SJCRH30 (cell line): ENCODE measurements around the gene IL16. TPM values are rescaled to one million over a fixed set of nuclear protein-coding genes. Genes with fewer than 3 reads are reported as not detected.

Experiments used
- DNase-seq, 2 experiments: peaks; one replicate each; pipeline ENCODE4 v3.0.0-alpha.2; 2015 to 2020
- H3K27ac ChIP-seq: fragments of 250-450 bp; sonication (Bioruptor Pico); 2 replicates; pipeline ENCODE4 v1.5.1; 2020; ENCODE audit warnings: mild to moderate bottlenecking, moderate library complexity
- H3K27me3 ChIP-seq: fragments of 250-450 bp; sonication (Bioruptor Pico); 2 replicates; pipeline ENCODE4 v1.5.1; 2020; ENCODE audit warnings: mild to moderate bottlenecking, moderate library complexity
- H3K36me3 ChIP-seq: fragments of 250-450 bp; sonication (Bioruptor Pico); 2 replicates; pipeline ENCODE4 v1.5.1; 2020; ENCODE audit warnings: mild to moderate bottlenecking, moderate library complexity
- H3K4me1 ChIP-seq: fragments of 250-450 bp; sonication (Bioruptor Pico); 2 replicates; pipeline ENCODE4 v1.5.1; 2020; ENCODE audit warnings: mild to moderate bottlenecking, moderate library complexity
- H3K4me3 ChIP-seq: fragments of 250-450 bp; sonication (Bioruptor Pico); 2 replicates; pipeline ENCODE4 v1.5.1; 2020; ENCODE audit warnings: mild to moderate bottlenecking, moderate library complexity
- H3K9me3 ChIP-seq: fragments of 250-450 bp; sonication (Bioruptor Pico); replicated peaks from 2 replicates; pipeline ENCODE4 v1.5.1; 2020; ENCODE audit warnings: mild to moderate bottlenecking, moderate library complexity
- total RNA-seq: library from RNA; depleted of rRNA; stranded (reverse); fragments of >200 nt; shearing (Covaris generic); gene quantifications from 2 replicates; pipeline ENCODE4 v1.2.3, GENCODE V29; 2014

IL16 gene
- total RNA-seq, 1 experiment from 2014 or later = 0.18 TPM

GRCh38 chr15:81165535-81165934, 31.1 kb upstream of the IL16 start:
- peaks cover 3% of the 10 kb centered on the region; the same call in 1 of the 2 replicates for H3K4me1 ChIP-seq
- H3K36me3 ChIP-seq = no peaks in the 10 kb centered on the region
- DNase-seq = no peak
- H3K4me3 ChIP-seq = no peak overlapping the region
- H3K27me3 ChIP-seq = no peaks in the 10 kb centered on the region
- H3K27ac ChIP-seq = no peak overlapping the region
- H3K9me3 ChIP-seq = no peaks in the 10 kb centered on the region

DNA sequence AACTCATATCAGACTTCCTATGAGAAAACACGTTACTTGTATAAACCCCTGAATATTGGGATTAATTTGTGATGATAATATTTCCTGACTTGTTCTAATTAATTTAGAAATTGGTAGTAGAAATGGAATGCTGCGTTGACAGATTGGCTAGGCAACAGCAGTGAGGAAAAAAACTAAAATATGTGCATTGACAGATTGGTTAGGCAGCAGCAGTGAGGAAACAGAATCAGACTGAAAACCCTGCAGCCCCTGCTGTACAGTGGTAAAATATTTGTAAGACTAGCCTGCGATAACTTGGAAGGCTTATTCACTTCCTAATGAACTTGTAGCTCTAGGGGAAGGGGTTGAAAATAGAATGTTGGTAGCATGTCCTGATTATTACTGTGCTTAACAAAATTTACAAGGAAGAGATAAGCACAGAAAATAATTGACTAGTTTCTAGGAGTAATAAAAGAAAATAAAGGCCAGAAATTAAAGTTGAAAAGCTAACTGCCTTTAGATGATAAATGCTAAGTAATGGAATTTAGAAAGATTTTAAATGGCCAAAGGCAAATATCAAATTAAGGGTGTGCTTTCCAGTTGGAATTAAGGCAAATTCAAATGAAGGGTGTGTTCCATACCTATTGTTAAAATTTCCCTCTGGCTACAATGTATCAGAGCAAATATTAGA, 29.9 kb upstream of the IL16 start:
- Histone ChIP-seq H3K27ac (no peak overlapping the region), H3K27me3 (no peaks in the 10 kb centered on the region), H3K4me3 (no peak overlapping the region), H3K9me3 (no peaks in the 10 kb centered on the region), H3K36me3 (no peaks in the 10 kb centered on the region), H3K4me1 (no peaks in the 10 kb centered on the region)
- no peak for DNase-seq

DNA sequence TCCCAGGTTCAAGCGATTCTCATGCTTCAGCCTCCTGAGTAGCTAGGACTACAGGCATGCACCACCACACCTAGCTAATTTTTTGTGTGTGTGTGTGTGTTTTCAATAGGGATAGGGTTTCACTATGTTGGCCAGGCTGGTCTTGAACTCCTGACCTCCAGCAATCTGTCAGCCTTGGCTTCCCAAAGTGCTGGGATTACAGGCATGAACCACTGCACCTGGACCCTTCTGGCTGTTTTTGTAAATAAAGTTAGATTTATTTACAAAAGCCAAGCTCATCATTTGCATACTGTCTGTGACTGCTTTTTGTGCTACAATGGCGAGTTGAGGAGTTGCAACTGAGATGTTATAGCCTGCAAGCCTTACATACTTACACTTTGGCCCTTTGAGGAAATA, 28.6 kb upstream of the IL16 start:
- Histone ChIP-seq H3K36me3 (no peaks in the 10 kb centered on the region), H3K4me3 (no peak overlapping the region), H3K27ac (no peak overlapping the region), H3K27me3 (no peaks in the 10 kb centered on the region), H3K4me1 (no peaks in the 10 kb centered on the region), H3K9me3 (no peaks in the 10 kb centered on the region)
- no peak for DNase-seq

DNA sequence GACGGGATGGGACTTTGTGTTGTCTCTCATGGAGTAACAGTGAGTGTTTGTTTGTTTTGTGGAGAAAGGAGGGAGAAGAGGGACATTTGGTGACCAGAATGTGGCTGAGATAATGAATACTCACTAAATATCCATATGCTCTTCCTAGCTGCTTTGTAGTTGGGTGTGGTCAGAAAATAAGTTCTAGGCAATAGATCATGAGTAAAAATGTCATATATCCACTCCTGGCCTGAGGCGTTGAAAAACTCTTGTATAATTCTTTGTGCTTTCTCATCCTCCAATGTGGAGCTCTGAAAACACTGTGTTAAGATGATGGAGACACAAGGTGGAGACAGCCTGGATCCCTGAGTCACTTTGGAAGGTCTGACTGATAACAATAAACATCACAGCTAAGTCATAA, 28.0 kb upstream of the IL16 start:
- Histone ChIP-seq H3K27ac (no peak overlapping the region), H3K9me3 (no peaks in the 10 kb centered on the region), H3K27me3 (no peaks in the 10 kb centered on the region), H3K4me1 (no peaks in the 10 kb centered on the region), H3K4me3 (no peak overlapping the region), H3K36me3 (no peaks in the 10 kb centered on the region)
- DNase-seq = no peak

DNA sequence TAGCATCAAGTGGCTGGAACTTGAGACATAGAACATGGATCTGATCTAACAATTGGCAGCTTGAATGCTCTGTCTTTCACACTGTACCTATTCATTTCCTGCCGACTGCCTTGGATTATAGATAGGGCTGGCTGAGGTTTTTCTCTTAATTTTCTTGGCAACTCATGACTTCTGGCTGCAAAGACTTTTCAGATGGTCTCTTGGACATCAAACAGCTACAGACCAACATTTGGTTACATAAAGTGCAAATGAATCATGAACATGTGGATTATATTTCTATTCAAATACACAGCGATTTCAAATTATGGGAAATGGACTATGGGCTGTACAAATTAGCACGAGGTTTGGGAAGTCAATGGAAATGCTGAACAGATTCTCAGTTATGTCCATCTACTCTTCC, 26.2 kb upstream of the IL16 start:
- H3K9me3 ChIP-seq = no peaks in the 10 kb centered on the region
- H3K4me1 ChIP-seq = no peaks in the 10 kb centered on the region
- H3K4me3 ChIP-seq = no peak overlapping the region
- no peaks in the 10 kb centered on the region for H3K36me3 ChIP-seq
- no peaks in the 10 kb centered on the region for H3K27me3 ChIP-seq
- no peak overlapping the region for H3K27ac ChIP-seq
- no peak for DNase-seq

GRCh38 chr15:81171286-81171685, 25.4 kb upstream of the IL16 start:
- H3K4me3 ChIP-seq = no peak overlapping the region
- DNase-seq = no peak
- H3K4me1 ChIP-seq = no peaks in the 10 kb centered on the region
- H3K27me3 ChIP-seq = no peaks in the 10 kb centered on the region
- no peaks in the 10 kb centered on the region for H3K36me3 ChIP-seq
- H3K9me3 ChIP-seq = no peaks in the 10 kb centered on the region
- no peak overlapping the region for H3K27ac ChIP-seq

GRCh38 chr15:81174125-81174791, 22.4 kb upstream of the IL16 start:
- no peak for DNase-seq
- Histone ChIP-seq H3K27ac (no peak overlapping the region), H3K36me3 (no peaks in the 10 kb centered on the region), H3K27me3 (no peaks in the 10 kb centered on the region), H3K4me1 (no peaks in the 10 kb centered on the region), H3K4me3 (no peak overlapping the region), H3K9me3 (no peaks in the 10 kb centered on the region)

GRCh38 chr15:81174792-81175327, 21.8 kb upstream of the IL16 start:
- DNase-seq = no peak
- H3K27me3 ChIP-seq = no peaks in the 10 kb centered on the region
- H3K9me3 ChIP-seq = no peaks in the 10 kb centered on the region
- H3K27ac ChIP-seq = no peak overlapping the region
- H3K4me3 ChIP-seq = no peak overlapping the region
- no peaks in the 10 kb centered on the region for H3K4me1 ChIP-seq
- no peaks in the 10 kb centered on the region for H3K36me3 ChIP-seq

DNA sequence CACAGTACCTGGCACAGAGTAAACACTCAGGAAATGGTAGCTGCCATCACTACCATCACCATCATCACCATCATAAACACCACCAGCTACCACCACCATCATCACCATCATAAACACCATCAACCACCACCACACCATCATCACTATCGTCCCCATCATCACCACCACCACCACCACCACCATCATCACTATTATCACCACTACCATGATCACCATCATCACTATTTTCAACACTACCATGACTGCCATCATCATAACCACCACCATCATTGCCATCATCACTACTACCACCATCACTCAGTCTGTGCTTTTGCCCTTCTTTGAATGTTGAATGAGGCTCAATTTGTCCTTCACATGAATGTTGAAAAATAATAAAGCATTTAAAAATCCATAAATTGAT, 21.2 kb upstream of the IL16 start:
- Histone ChIP-seq H3K4me1 (no peaks in the 10 kb centered on the region), H3K27me3 (no peaks in the 10 kb centered on the region), H3K36me3 (no peaks in the 10 kb centered on the region), H3K4me3 (no peak overlapping the region), H3K9me3 (no peaks in the 10 kb centered on the region), H3K27ac (no peak overlapping the region)
- no peak for DNase-seq

DNA sequence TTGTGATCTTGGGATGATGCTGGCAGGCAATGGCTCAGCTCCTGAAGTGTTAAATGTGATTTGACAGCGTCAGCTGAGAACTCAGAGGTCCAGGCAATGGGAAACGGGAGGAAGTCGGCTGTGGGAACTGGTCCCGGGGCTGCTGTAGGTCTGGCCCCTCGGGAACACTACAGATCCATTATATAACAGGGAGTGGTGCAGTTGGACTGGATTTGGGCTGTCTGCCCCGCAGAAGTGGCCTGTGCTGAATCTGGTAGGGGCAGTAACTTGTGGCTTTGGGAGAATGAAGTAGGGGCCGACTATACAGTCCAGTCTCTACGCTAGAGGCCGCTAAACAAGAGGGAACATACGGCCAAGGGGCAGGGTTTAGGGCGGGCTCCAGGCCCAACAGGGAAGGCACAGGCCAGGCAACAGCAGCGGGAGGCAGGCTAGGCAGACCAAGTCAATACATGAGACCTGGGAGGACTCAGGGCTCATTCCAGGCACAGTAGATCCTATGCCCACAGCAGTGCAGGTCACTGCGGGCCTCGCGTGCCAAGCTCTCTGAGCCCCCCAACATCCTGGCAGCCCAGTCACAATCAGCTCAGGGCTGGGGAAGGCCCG, 20.3 kb upstream of the IL16 start:
- no peaks in the 10 kb centered on the region for H3K4me1 ChIP-seq
- no peaks in the 10 kb centered on the region for H3K36me3 ChIP-seq
- no peak overlapping the region for H3K4me3 ChIP-seq
- no peak overlapping the region for H3K27ac ChIP-seq
- no peak for DNase-seq
- H3K27me3 ChIP-seq = no peaks in the 10 kb centered on the region
- no peaks in the 10 kb centered on the region for H3K9me3 ChIP-seq

- no peak overlapping the region for H3K27ac ChIP-seq
- no peak overlapping the region for H3K4me3 ChIP-seq
- H3K36me3 ChIP-seq = no peaks in the 10 kb centered on the region
- DNase-seq = no peak
- no peaks in the 10 kb centered on the region for H3K27me3 ChIP-seq
- H3K4me1 ChIP-seq = no peaks in the 10 kb centered on the region
- no peaks in the 10 kb centered on the region for H3K9me3 ChIP-seq
Observed at GRCh38 chr15:81178365-81178764, 18.3 kb upstream of the IL16 start.

GRCh38 chr15:81181220-81181619, 15.5 kb upstream of the IL16 start:
- H3K36me3 ChIP-seq = no peaks in the 10 kb centered on the region
- H3K27me3 ChIP-seq = no peaks in the 10 kb centered on the region
- no peak for DNase-seq
- H3K9me3 ChIP-seq = no peaks in the 10 kb centered on the region
- H3K4me3 ChIP-seq = no peak overlapping the region
- no peak overlapping the region for H3K27ac ChIP-seq
- H3K4me1 ChIP-seq = no peaks in the 10 kb centered on the region

GRCh38 chr15:81182031-81182755, 14.5 kb upstream of the IL16 start:
- Histone ChIP-seq H3K4me1 (no peaks in the 10 kb centered on the region), H3K4me3 (no peak overlapping the region), H3K9me3 (no peaks in the 10 kb centered on the region), H3K36me3 (no peaks in the 10 kb centered on the region), H3K27ac (no peak overlapping the region), H3K27me3 (no peaks in the 10 kb centered on the region)
- no peak for DNase-seq

DNA sequence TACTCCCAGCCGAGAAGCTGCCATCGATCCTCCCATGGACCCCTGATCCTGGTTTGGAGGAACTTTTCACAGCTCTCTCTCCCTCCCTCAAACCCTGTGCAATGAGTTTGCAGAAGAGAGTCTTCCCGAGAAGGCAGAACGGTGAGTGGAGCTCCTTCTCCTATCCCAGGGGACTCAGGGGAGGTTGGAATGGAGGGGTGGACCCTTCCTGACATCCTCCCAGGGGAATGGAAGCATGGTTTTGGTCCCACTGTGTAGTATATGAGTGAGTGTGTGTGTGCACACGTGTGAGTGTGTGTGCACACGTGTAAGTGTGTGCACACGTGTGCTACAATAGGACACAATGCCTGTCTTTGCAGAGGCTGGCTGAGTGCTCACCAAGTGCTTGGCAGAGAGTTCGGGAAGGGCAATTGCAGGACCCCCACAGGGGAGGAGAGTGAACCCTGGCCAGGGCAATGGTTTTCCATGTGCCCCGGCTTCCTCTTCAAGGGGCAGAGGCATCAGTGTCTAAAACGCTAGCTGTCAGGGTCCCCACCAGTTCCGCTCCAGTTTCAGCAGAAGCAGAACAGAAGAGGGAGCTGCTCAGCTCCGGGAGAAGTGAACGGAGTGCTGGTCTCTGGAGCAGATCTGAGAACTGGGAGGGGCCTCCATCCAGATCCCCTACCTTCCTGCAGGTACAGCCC, 13.8 kb upstream of the IL16 start:
- H3K27me3 ChIP-seq = no peaks in the 10 kb centered on the region
- H3K36me3 ChIP-seq = no peaks in the 10 kb centered on the region
- H3K27ac ChIP-seq = no peak overlapping the region
- H3K4me1 ChIP-seq = no peaks in the 10 kb centered on the region
- no peak overlapping the region for H3K4me3 ChIP-seq
- no peak for DNase-seq
- no peaks in the 10 kb centered on the region for H3K9me3 ChIP-seq

DNA sequence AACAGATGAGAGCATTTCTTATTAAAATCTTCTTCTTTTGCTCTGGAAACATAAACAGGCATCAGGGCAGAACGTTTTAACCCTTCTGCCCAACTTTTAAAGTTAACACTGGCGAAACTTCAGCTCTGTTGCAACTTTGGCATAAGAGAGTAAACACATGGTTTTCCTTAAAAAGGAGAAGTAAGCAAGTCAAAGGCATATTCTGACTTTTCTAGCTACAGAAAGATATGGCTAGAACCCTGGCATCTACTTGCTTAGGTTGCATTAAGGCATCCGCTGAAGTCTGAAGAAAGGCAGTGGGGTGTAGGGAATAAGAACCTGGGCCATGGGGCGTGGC, 13.3 kb upstream of the IL16 start:
- Histone ChIP-seq H3K4me3 (no peak overlapping the region), H3K27ac (no peak overlapping the region), H3K27me3 (no peaks in the 10 kb centered on the region), H3K4me1 (no peaks in the 10 kb centered on the region), H3K36me3 (no peaks in the 10 kb centered on the region), H3K9me3 (no peaks in the 10 kb centered on the region)
- DNase-seq = no peak
